ENCODE measurements around the gene AUP1. TPM values are rescaled to one million over a fixed set of nuclear protein-coding genes. Genes with fewer than 3 reads are reported as not detected.
A peak's percentile ranks its signal among the peaks of the same experiment; 100 is the strongest.

Gene AUP1
- total and polyA plus RNA-seq, 10 of the 15 experiments (the other 5 are each of a cell fraction or from before 2014, with no cell fraction given) = 39.1 to 215 (median 138) TPM

GRCh38 chr2:74552914-74553811 lies 23.7 kb upstream of the AUP1 start (continued):
- TF ChIP-seq E2F4 (IDR thresholded peaks at IDR 0.05; ENCODE audit: low read depth, low read length) = no peak
- TF ChIP-seq IRF3 (IDR thresholded peaks at IDR 0.05) = no peak
- no peak for TF ChIP-seq ATF2 (IDR thresholded peaks at IDR 0.05; ENCODE audit: low read length)
- TF ChIP-seq BACH1 (IDR thresholded peaks at IDR 0.05; ENCODE audit: borderline replicate concordance) = no peak
- peak; percentile 45; the same call in 1 of the 2 replicates for TF ChIP-seq LARP7 (IDR thresholded peaks at IDR 0.05)
- peak in 1 of 2 experiments; percentile 61; a peak in 1 of 4 replicates for TF ChIP-seq IKZF2 (IDR thresholded peaks at IDR 0.05)
- TF ChIP-seq NFIC (IDR thresholded peaks at IDR 0.05; ENCODE audit: low read depth, low read length) = no peak
- no peak; a peak in 1 of 4 replicates for TF ChIP-seq EP300 (IDR thresholded peaks at IDR 0.05; ENCODE audit: borderline replicate concordance in 1 of 2, control insufficient read depth in 1 of 2, low read depth in 2 of 2, low read length in 2 of 2)
- TF ChIP-seq KLF5 (IDR thresholded peaks at IDR 0.05; ENCODE audit: partially characterized antibody) = no peak
- no peak for TF ChIP-seq MEF2B (IDR thresholded peaks at IDR 0.05; ENCODE audit: partially characterized antibody, poor library complexity, severe bottlenecking)

Measured in GM12878 (cell line).